Measurements from ENCODE around the gene DDX31.

GRCh38 chr9:132690696-132691095 is 20.9 kb upstream of the DDX31 start:
- TF ChIP-seq IRF2 (CRISPR knock-in tag; IDR thresholded peaks at IDR 0.05; ENCODE audit: borderline replicate concordance, low read depth) (no peak), CTCF (IDR thresholded peaks at IDR 0.05) (no peak), ETV6 (CRISPR knock-in tag; IDR thresholded peaks at IDR 0.05) (no peak), RORB (CRISPR knock-in tag; IDR thresholded peaks at IDR 0.05) (no peak), ZNF423 (CRISPR knock-in tag; IDR thresholded peaks at IDR 0.05) (no peak), USF1 (CRISPR knock-in tag; IDR thresholded peaks at IDR 0.05) (no peak), E2F1 (CRISPR knock-in tag; IDR thresholded peaks at IDR 0.05) (no peak), E2F5 (CRISPR knock-in tag; IDR thresholded peaks at IDR 0.05) (no peak), ZBTB43 (CRISPR knock-in tag; IDR thresholded peaks at IDR 0.05) (no peak), NR3C1 (CRISPR knock-in tag; conservative IDR thresholded peaks at IDR 0.05; ENCODE audit: low read depth) (no peak)

Data from WTC11 (cell line).